Measurements from ENCODE around the gene CAMK1D.

CAMK1D gene

DNA sequence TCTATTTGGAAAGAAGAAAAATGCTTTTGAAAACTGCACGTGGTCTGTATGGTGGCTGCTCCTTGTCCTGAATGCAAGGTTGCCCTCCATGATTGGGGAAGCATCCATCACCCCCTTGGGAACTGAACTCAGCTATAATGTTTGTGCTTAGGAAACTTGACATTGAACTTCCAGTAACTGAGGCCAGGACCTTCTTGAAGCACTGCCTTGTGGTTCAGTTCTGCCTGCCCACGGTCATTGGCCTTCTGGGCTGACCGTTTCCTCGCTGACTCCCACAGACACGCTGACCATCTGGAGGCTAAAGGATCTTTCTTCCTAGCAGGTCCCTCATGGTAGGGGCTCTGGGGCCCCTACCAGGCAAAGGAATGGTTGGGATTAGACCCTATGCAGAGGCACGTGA is 247.8 kb downstream of the CAMK1D start:
- no peak for DNase-seq (ENCODE audit: low read depth)

- DNase-seq (ENCODE audit: low read depth) = no peak
Measured at GRCh38 chr10:12597788-12598765, 248.7 kb downstream of the CAMK1D start.

DNA sequence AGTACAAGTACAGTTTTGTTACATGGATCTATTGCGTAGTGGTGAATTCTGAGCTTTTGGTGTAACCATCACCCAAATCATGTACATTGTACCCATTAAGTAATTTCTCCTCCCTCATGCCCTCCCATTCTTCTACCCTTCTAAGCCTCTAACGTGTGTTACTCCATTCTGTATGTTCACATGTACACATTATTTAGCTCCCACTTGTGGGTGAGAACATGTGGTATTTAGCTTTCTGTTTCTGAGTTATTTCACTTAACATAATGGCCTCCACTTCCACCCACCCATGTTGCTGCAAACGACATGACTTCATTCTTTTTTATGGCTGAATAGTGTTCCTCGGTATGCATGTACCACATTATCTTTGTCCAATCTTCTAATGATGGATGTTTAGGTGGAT is 251.3 kb downstream of the CAMK1D start:
- DNase-seq (ENCODE audit: low read depth) = no peak

GRCh38 chr10:12602521-12602920 is 253.2 kb downstream of the CAMK1D start:
- DNase-seq (ENCODE audit: low read depth) = no peak

DNA sequence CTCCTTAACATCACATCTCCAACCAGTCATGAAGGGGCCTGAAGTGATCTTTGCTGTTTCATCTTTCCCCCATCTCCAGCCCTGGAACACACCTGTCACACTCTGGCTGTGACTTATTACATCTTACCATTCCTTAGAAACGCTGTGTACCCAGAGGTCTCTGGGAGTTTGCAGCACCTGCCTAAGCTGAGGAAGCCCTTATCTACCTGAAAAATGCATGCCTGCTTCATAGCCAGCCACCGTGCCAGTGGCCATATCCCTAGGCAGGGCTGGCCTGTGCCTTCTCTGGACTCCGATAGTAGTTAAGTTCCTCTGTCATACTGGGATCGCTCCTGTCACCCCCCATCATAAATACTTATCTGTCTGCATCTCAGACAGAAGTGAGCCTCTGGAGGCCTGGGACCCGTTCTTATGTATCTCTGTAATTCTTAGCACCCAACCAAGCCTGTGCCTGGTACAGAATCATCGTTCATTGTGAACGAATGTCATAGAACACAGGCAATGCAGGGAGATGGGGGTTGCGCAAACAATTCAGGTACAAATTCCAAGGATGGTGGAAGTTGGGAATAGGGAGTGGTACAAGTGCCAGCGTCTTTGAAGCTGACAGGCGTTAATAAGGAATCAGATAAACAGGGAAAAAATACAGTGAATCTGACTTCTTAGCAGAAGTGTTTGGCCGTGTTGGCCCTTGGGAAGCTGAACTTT is 254.6 kb downstream of the CAMK1D start:
- no peak for DNase-seq (ENCODE audit: low read depth)

GRCh38 chr10:12605580-12606405 is 256.4 kb downstream of the CAMK1D start:
- no peak for DNase-seq (ENCODE audit: low read depth)

- DNase-seq (ENCODE audit: low read depth) = no peak
Measured at GRCh38 chr10:12606461-12606860, 257.1 kb downstream of the CAMK1D start.

DNA sequence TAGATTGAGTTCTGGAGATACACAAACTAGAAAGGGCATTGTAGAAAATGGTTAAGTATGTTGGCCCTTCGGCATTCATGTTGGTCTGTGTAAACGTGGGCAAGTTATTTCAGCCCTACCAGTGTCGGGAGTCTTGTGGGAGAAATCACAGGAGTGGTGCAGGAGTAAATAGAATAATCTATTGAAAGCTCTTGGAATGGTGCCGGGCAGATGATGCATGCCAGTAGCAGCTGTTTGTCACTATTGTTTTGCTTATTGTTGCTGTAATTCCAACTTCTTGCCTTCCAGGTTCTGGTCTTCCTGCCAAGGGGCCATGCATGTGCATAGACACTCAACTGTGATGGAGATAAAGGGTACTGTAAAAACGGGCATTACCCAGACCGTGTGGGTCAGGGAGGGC is 259.4 kb downstream of the CAMK1D start:
- DNase-seq (ENCODE audit: low read depth) = no peak

GRCh38 chr10:12609435-12609834 is 260.1 kb downstream of the CAMK1D start:
- DNase-seq (ENCODE audit: low read depth) = no peak

- no peak for DNase-seq (ENCODE audit: low read depth)
Measured at GRCh38 chr10:12613136-12613535, 263.8 kb downstream of the CAMK1D start.

DNA sequence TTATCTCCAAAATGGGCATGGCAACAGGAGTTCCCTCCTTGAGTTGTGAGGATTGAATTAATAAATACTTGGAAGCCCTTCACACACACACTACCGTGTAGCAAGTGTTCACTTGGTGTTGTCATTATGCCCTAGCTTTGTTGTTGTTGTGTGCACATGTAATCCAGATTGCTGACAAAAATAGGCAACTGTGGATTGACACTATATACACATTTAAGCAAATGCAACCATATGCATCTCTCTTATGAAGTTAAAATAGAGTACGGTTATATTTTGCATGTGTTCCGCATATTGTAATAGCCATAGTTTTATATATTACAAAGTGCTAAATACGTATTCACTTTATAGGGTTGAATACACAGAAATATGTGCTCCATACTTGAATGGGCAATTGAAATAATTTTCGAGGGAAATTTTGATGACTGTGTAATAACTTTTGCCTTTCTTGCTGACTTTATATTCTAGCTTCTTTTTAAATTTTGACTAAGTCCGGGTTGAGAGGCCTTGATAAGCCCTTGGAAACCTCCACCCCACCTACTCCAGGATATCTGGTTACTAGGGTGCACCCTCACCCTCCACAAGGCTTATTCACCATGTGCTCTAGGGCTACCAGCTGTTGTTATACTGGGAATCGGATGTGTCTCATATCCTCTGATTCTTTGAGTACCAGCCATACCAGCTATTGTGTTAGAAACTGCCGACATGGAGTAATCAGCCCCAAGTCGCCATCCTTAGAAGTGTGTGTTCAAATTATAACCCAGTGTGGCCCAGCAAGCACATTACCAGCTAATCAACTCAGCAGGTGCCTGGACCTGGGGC is 265.0 kb downstream of the CAMK1D start:
- no peak for DNase-seq (ENCODE audit: low read depth)

- DNase-seq (ENCODE audit: low read depth) = no peak
Measured at GRCh38 chr10:12615296-12616220, 266.2 kb downstream of the CAMK1D start.

GRCh38 chr10:12617191-12618175 is 268.1 kb downstream of the CAMK1D start:
- DNase-seq (ENCODE audit: low read depth) = no peak

- DNase-seq (ENCODE audit: low read depth) = no peak
Measured at GRCh38 chr10:12622016-12622415, 272.7 kb downstream of the CAMK1D start.

DNA sequence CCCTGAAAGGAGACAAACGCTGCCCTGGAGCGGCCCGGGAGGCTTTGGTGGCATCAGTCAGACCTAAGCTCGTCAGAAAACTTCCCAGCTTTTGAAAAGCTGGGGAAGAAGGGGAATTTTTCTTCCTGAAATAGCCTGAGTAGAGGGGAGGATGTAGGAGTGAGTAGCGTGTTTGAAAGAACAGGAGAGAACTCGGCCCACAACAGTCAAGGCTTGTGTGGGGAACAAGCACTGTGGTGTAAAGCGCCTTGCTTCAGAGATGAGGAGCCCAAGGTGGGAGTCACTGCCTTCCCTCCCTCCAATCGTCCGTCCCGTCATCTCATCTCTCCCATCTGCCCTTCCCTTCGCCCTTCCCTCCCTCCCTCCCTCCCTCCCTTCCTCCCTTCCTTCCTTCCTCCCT is 273.3 kb downstream of the CAMK1D start:
- DNase-seq (ENCODE audit: low read depth) = no peak

DNA sequence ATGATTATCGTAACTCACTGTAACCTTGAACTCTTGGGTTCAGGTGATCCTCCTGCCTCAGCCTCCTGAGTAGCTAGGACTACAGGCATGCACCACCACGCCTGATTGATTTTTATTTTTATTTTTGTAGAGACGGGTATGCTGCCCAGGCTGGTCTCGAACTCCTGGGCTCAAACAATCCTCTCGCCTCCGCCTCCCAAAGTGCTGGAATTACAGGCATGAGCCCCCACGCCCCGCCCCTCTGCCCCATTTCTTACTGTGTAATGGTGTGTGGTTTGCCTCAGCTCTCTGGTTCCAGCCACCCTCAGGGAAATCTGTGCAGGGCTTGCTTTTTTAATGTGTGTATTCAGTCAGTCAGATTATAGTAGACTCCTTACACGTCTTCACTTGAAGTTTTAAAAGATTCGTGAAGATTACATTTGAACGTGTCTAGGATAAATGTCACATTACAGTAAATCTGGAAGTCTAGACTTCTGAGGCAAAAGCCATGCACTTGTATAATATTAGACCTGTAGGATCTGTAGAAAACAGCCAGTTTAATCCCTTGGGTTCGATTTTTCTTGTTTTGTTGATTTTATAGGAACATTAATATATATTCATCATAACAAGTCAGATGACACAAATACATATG is 276.2 kb downstream of the CAMK1D start:
- DNase-seq (ENCODE audit: low read depth) = no peak

- DNase-seq (ENCODE audit: low read depth) = no peak
Measured at GRCh38 chr10:12628153-12628552, 278.8 kb downstream of the CAMK1D start.

DNA sequence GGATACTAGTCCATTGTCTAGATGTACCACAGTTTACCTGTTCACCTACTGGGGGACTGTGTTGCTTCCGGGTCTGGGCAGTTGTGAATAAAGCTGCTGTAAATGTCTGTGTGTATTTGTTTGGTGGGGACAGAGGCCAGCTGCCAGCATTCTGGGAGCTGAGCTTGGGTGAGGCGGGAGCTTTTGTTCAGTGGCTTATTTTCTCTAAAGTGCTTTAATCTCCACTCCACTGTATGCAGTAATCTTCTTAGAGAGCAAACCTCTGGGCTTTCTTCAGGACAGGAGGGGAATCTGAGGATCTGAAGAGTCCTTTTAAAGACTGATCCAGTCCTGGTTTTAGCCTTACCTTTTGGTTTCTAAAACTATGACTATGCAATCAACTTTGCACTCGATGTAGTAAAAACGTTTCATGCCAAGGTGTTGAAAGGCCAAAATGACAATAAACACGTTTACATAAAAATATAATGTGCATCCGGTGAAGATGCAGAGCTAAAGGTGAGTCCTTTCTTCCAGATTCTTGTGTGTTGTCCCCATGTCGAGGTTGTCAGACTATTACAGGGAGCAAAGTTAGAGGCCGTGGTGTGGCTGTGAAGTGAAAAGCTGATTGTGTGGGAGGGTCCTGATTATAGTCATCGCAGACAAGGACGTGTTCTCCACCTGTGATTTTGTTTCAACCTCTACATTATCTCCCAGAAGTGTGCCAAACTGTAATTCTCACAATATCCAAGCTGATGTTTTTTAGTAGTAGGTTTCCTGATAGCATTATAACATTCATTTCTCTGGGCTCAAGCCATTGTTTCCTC is 279.8 kb downstream of the CAMK1D start:
- DNase-seq (ENCODE audit: low read depth) = no peak
